Psoas muscle (tissue), 8 donors: ENCODE results near the gene HS6ST2. TPM values are rescaled to one million over a fixed set of nuclear protein-coding genes. Genes with fewer than 3 reads are reported as not detected.

ENCODE experiments used
- ATAC-seq, 4 donors: fragments of 200-7000 bp; cut with Tn5 transposase; one replicate each; pipeline ENCODE4 v1.9.1; 2020; ENCODE audit warnings: moderate library complexity in 3 of 4, mild to moderate bottlenecking in 2 of 4
- DNase-seq, 2 donors: peaks; one replicate each; pipeline ENCODE4 v3.0.0-alpha.2; 2020
- H3K27ac ChIP-seq: fragments of 200-600 bp; one replicate; pipeline ENCODE4 v1.8.0; 2022
- H3K27me3 ChIP-seq, 3 donors: fragments of 200-600 bp in 1 of 3; one replicate each; pipeline versions ENCODE4 v1.6.1 to v1.8.0; 2013 to 2022; ENCODE audit warnings: low read length in 2 of 3, mild to moderate bottlenecking in 2 of 3, moderate library complexity in 1 of 3; ENCODE audit not compliant: insufficient read depth in 3 of 3
- H3K36me3 ChIP-seq, 2 donors: fragments of 200-600 bp in 1 of 2; one replicate each; pipeline versions ENCODE4 v1.6.1 to v1.8.0; 2013 to 2022; ENCODE audit warnings: low read depth in 1 of 2, mild to moderate bottlenecking in 1 of 2, moderate library complexity in 1 of 2; ENCODE audit not compliant: insufficient read depth in 1 of 2
- H3K4me1 ChIP-seq: fragments of 200-600 bp; one replicate; pipeline ENCODE4 v1.8.0; 2022
- H3K4me3 ChIP-seq: fragments of 200-600 bp; one replicate; pipeline ENCODE4 v1.8.0; 2022; ENCODE audit warnings: mild to moderate bottlenecking
- H3K9me3 ChIP-seq: fragments of 200-600 bp; one replicate; pipeline ENCODE4 v1.8.0; 2022
- WGBS, 3 donors: extraction: QIAGEN DNeasy Blood & Tissue Kit; methylation state at CpG; one replicate each; pipeline versions ENCODE4 v1.1.6 to v1.1.7; 2013; 5-methylcytosine and 5-hydroxymethylcytosine counted together
- intact Hi-C, 2 donors: fragments of 100-400 bp; cut with DNase I; formaldehyde crosslinking; loops; one replicate each; pipeline versions ENCODE4 v1.11.0 to v1.14.2; 2022
- polyA plus RNA-seq, 3 donors: library from polyadenylated mRNA; stranded (reverse); fragments of 200-250 nt; gene quantifications; one replicate each; pipeline ENCODE4 v1.2.3, GENCODE V29; 2013
- total RNA-seq, 4 donors: library from RNA; stranded (reverse); fragmentation: NEBNext Ultra II Directional in 2 of 4; extraction: Animal tissue kit (Norgen Biotek cat#: 25700) in 2 of 4; gene quantifications; one replicate each; pipeline versions ENCODE4 v1.2.1 to v1.2.4, GENCODE V29; 2021 to 2023
- TF ChIP-seq, protein P1 (sequence below): fragments of 200-600 bp; IDR thresholded peaks from one replicate; pipeline ENCODE4 v1.8.0; 2022; ENCODE audit warnings: antibody characterized with exemption
- donor health status: healthy with polysubstance abuse.
- donor health status: DM: no; HTN: no; CAD: no; lungs with moderate emphysema.
- donor health status: Bipolar disorder and iron deficiency.
- donor health status: healthy.
- donor health status: DM: yes; HTN: yes; CAD: no.
- donor health status: DM: no; HTN: no; CAD: no.
- donor health status: DM: no; HTN: no; CAD: no.
- donor health status: DM: yes; HTN: yes; CAD: no.

The HS6ST2 gene
- total and polyA plus RNA-seq, 7 donors = 0.30 to 10.0 (median 1.3) TPM

DNA sequence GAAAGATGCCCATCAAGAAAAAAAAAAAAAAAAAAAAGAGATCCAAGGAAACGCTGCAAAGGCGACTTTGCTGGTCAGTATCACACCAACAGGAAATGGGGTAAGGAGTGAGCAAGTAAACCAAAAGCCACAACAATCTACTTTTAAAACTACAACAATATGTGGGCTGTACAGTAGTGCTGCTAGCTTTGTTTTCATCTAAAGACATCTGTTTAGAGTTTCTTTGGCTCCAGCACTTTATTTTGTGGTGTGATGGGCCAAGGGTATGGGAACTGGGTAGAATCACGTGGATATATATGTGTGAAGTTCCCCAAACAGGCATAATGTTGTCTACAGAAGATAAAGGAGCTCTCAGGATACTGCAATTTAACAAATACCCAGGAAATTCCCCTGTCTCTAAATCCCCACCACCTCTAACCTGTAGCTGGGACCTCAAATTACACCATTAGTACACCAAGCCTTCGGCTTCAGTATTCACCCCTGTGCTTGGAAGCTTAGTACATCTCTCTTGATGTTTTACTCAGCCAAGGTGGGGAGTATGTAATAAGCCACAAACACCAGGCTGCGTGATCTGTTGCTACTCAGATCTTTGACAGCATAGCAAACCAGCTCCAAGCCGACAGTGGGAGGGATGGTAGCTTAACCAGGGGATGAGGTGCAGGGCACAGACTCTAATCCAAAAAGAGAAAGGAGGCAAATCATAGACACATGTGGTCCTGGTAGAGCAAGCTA, 207.9 kb downstream of the HS6ST2 start:
- intact Hi-C loops = no loop called here
- Histone ChIP-seq H3K36me3 (no peaks in the 10 kb centered on the region), H3K4me1 (peaks cover 7% of the 10 kb centered on the region), H3K4me3 (no peak overlapping the region), H3K27ac (peak overlapping the region; percentile 52), H3K9me3 (no peaks in the 10 kb centered on the region), H3K27me3 (no peaks in the 10 kb centered on the region)
- DNase-seq (no peak), ATAC-seq (peak in 1 of 4 donors; percentile 36)
- TF ChIP-seq, protein P1, sequence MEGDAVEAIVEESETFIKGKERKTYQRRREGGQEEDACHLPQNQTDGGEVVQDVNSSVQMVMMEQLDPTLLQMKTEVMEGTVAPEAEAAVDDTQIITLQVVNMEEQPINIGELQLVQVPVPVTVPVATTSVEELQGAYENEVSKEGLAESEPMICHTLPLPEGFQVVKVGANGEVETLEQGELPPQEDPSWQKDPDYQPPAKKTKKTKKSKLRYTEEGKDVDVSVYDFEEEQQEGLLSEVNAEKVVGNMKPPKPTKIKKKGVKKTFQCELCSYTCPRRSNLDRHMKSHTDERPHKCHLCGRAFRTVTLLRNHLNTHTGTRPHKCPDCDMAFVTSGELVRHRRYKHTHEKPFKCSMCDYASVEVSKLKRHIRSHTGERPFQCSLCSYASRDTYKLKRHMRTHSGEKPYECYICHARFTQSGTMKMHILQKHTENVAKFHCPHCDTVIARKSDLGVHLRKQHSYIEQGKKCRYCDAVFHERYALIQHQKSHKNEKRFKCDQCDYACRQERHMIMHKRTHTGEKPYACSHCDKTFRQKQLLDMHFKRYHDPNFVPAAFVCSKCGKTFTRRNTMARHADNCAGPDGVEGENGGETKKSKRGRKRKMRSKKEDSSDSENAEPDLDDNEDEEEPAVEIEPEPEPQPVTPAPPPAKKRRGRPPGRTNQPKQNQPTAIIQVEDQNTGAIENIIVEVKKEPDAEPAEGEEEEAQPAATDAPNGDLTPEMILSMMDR = no peak
- WGBS, 3 donors = 55 to 66% (median 61%) methylated on average over 6 of the region's 6 CpGs

DNA sequence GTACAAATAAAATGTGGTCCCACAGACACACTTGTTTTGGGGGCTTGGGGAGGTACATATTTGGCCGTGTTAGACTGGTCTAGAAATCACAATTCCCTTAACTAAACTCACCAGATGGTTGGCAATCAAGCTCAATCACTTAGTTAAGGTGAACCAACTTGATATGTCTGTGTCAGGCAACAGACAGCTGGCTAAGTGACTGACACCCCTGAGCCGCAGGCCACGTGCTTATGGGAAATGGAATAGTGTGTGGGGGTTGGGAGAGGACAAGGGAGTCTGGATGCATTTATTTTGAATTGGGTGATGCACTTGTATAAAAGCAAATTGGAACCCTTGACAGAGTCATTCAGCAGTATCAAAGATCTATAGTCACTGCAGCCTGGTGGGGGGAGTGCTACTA, 209.0 kb downstream of the HS6ST2 start:
- ATAC-seq = peak; percentile 72 to 82 (median 78)
- WGBS, 3 donors = 15 to 44% (median 25%) methylated on average over 3 of the region's 3 CpGs

DNA sequence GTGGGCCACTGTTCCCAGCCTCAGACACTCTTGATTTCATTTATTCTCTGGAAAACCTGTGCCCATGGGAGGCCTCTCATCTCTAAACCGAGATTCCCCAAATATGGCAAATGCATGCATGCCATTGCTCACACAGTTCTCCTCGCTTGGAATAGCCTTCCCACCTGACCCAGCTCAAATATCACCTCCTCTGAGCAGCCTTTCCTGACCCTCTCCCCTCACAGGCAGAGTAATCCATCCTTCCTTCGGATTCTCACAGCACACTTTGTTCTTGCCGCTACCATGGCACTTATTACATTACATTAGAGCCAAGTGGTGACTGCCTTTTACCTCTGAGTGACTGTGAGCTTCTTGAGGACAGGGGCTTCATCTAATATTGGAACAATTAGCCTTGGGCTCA, 209.5 kb downstream of the HS6ST2 start:
- TF ChIP-seq, protein P1 = no peak
- no peaks in the 10 kb centered on the region for H3K9me3 ChIP-seq
- peak overlapping the region; percentile 52 for H3K27ac ChIP-seq
- no peak for DNase-seq
- H3K36me3 ChIP-seq = no peaks in the 10 kb centered on the region
- H3K27me3 ChIP-seq = no peaks in the 10 kb centered on the region
- 28 to 50% (median 36%) methylated on average over 4 of the region's 4 CpGs for WGBS, 3 donors
- peak; percentile 78 to 82 (median 80) for ATAC-seq
- H3K4me3 ChIP-seq = no peak overlapping the region
- peaks cover 7% of the 10 kb centered on the region for H3K4me1 ChIP-seq
- intact Hi-C loops = loop anchor here (5.0 to 10.0 kb wide), 2 partner anchors 93 to 206 kb away; partner anchors contain the start of gene HS6ST2 (in 1 of the 2)

More for the DNA sequence above, 209.0 kb downstream of the HS6ST2 start:
- H3K27ac ChIP-seq = peak overlapping the region; percentile 52
- no peak for DNase-seq
- no peak overlapping the region for H3K4me3 ChIP-seq
- H3K27me3 ChIP-seq = no peaks in the 10 kb centered on the region
- peaks cover 7% of the 10 kb centered on the region for H3K4me1 ChIP-seq
- H3K9me3 ChIP-seq = no peaks in the 10 kb centered on the region
- TF ChIP-seq, protein P1 = no peak
- intact Hi-C loops = loop anchor here (5.0 to 10.0 kb wide), 2 partner anchors 93 to 205 kb away; partner anchors contain the start of gene HS6ST2 (in 1 of the 2)
- no peaks in the 10 kb centered on the region for H3K36me3 ChIP-seq

DNA sequence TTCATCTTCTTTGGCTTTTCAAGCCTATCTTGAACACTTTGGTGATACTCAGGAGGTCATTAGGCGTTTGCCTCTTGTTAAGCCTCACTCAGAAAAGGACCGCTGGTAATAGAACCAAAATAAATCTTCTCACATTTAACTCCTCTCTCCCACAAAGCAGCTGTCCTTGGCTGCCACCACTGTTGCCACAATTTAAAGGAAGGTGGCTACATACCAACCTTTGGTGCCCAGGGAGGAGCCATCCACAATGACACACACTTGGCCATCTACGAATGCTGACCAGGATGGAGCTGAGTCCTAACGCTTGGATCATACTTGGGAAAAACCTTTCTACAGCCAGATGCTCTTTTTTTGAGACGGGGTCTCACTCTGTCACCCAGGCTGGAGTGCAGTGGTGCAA, 210.2 kb downstream of the HS6ST2 start:
- DNase-seq = no peak
- Histone ChIP-seq H3K4me1 (peaks cover 7% of the 10 kb centered on the region), H3K36me3 (no peaks in the 10 kb centered on the region), H3K27ac (peak overlapping the region; percentile 52), H3K27me3 (no peaks in the 10 kb centered on the region), H3K9me3 (no peaks in the 10 kb centered on the region), H3K4me3 (no peak overlapping the region)
- TF ChIP-seq, protein P1 = no peak
- intact Hi-C loops = loop anchor here (5.0 to 10.0 kb wide), 2 partner anchors 94 to 207 kb away; partner anchors contain the start of gene HS6ST2 (in 1 of the 2)
- ATAC-seq = peak; percentile 59 to 78 (median 68)
- WGBS, 3 donors = 32 to 54% (median 49%) methylated on average over 5 of the region's 5 CpGs
